GM20000 (cell line): ENCODE data around the gene KCNQ4.

Experiments used
- DNase-seq: peaks from one replicate; pipeline ENCODE4 v3.0.0; 2012; ENCODE audit warnings: low spot score
- TF ChIP-seq, protein P1 (sequence below): IDR thresholded peaks from 2 replicates; pipeline ENCODE4 v1.5.1; 2012; ENCODE audit warnings: mild to moderate bottlenecking, control low read depth; ENCODE audit errors: extremely low read depth, missing control alignments

Gene KCNQ4

DNA sequence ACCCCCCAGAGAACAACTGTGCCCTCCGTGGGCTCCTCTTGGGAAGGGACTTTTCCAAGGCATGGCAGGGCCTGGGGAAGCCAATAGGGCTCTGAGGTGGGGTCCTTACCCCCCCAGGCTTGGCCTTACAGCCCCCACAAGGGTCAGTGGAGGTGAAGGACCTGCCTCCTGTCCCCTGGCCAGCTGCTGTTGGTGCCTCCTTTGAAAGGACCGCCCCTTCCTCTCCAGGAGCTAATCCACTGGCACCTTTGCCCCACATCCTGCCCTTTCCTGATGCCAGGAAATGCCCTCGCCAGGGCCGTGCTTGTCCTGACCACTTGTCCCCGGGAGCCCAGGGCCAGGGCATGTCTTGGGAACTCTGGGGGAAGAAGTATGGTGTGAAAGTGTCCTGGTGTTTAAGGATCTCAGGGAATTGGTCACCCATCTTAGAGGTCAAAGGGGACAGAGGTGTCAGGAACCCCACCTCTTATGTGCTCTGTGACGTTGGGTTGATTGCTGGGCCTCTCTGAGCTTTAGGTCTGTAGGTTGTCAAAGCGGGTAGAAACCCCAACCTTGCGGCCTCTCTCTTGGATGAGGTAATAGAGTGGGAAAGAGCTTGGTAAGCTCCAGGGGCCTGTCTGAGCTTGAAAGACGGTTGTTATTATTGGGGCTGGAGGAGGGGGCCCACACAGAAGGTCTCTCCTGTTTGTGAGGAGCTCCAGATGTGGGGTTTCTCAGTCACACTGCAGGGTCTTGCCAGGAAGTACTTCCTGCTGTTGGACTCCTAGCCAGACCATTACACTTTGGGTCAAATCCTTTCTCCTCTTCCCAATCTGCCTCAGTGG lies 2.8 kb downstream of the KCNQ4 start:
- TF ChIP-seq, protein P1, sequence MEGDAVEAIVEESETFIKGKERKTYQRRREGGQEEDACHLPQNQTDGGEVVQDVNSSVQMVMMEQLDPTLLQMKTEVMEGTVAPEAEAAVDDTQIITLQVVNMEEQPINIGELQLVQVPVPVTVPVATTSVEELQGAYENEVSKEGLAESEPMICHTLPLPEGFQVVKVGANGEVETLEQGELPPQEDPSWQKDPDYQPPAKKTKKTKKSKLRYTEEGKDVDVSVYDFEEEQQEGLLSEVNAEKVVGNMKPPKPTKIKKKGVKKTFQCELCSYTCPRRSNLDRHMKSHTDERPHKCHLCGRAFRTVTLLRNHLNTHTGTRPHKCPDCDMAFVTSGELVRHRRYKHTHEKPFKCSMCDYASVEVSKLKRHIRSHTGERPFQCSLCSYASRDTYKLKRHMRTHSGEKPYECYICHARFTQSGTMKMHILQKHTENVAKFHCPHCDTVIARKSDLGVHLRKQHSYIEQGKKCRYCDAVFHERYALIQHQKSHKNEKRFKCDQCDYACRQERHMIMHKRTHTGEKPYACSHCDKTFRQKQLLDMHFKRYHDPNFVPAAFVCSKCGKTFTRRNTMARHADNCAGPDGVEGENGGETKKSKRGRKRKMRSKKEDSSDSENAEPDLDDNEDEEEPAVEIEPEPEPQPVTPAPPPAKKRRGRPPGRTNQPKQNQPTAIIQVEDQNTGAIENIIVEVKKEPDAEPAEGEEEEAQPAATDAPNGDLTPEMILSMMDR: no peak
- DNase-seq: no peak

GRCh38 chr1:40786995-40787705 lies 3.6 kb downstream of the KCNQ4 start:
- no peak for DNase-seq
- TF ChIP-seq, protein P1: no peak

- DNase-seq: no peak
- TF ChIP-seq, protein P1: no peak
These were observed 4.4 kb downstream of the KCNQ4 start for GRCh38 chr1:40787737-40788560.

DNA sequence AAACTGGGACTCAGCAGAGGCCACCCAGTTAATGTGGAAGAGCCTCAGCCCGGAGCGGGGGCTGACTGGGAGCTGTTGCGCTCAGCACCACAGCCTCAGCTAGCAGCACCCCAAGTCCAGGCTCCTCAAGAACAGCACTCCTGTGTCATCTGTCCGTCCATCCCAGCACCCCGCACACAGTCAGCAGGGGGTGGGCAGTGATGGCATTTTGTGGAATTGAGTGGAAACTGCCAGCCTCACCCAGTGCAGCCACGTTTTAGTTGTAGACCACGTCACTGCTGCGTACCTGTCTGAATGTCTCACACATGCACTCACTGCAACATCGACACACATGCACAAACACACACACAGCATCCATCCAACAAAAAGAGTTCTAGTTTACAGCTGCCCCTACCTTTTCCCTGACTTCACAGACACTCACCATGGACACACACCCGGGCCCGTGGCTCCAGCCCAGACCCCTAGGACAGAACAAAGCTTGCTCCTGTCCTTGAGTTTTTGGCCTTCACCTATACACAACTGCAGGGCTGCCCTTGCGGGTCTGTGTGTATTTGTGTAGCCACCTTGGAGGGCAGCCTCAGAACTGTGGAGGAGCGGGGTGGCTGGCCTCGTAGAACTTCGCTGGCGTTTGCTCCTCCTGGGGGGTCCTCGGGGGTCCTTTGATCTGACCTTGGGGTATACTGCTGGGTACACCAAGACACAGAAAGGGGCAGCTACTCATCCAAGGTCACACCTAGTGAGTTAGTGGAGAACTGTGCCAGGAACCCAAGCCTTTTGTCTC lies 5.2 kb downstream of the KCNQ4 start:
- DNase-seq: no peak
- TF ChIP-seq, protein P1: no peak

DNA sequence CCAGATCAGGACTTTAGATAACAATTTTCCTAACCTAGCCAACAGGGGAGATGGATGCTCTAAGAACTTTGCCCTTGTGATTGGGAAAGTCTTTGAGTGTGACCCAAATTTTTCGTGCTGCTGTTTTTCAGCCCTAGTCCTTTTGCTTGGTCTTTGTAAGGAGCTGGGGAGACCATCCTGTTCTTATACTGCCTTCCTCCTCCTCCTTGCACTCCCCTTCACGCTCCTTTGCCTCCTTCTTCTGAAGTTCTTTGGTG lies 5.7 kb downstream of the KCNQ4 start:
- TF ChIP-seq, protein P1: no peak
- no peak for DNase-seq

- TF ChIP-seq, protein P1: no peak
- no peak for DNase-seq
These were observed 6.3 kb downstream of the KCNQ4 start for GRCh38 chr1:40789661-40790430.
